Tibial nerve (tissue), 4 donors: ENCODE measurements around the gene CELSR1. TPM values are rescaled to one million over a fixed set of nuclear protein-coding genes. Genes with fewer than 3 reads are reported as not detected.
A peak's percentile ranks its signal among the peaks of the same experiment; 100 is the strongest.

Experiments
- DNase-seq, 2 donors: peaks; one replicate each; pipeline ENCODE4 v3.0.0-alpha.2; 2019; ENCODE audit warnings: low spot score in 2 of 2
- H3K27ac ChIP-seq, 4 donors: fragments of 200-600 bp; sonication (generic) in 3 of 4; one replicate each; pipeline ENCODE4 v1.5.1; 2017 to 2019; ENCODE audit warnings: mild to moderate bottlenecking in 1 of 4
- H3K27me3 ChIP-seq, 2 donors: fragments of 200-600 bp; sonication (generic) in 1 of 2; one replicate each; pipeline versions ENCODE4 v1.5.1 to v1.6.0; 2017 to 2019
- H3K36me3 ChIP-seq, 3 donors: fragments of 200-600 bp; sonication (generic); one replicate each; pipeline ENCODE4 v1.5.1; 2018 to 2019
- H3K4me1 ChIP-seq, 4 donors: fragments of 200-600 bp; sonication (generic) in 3 of 4; one replicate each; pipeline ENCODE4 v1.5.1; 2017 to 2019
- H3K4me3 ChIP-seq, 4 donors: fragments of 200-600 bp; sonication (generic) in 3 of 4; one replicate each; pipeline ENCODE4 v1.5.1; 2017 to 2019; ENCODE audit warnings: mild to moderate bottlenecking in 1 of 4, moderate library complexity in 1 of 4
- H3K9me3 ChIP-seq, 4 donors: fragments of 200-600 bp; sonication (generic) in 3 of 4; one replicate each; pipeline ENCODE4 v1.5.1; 2017 to 2019
- EP300 ChIP-seq, 2 donors: sonication (generic); formaldehyde crosslinking; IDR thresholded peaks; one replicate each; pipeline ENCODE4 v1.6.1; 2017; ENCODE audit warnings: antibody characterized with exemption in 2 of 2, mild to moderate bottlenecking in 1 of 2
- POLR2A ChIP-seq, 2 donors: fragments of 450-650 bp; IDR thresholded peaks; one replicate each; pipeline ENCODE4 v1.6.1; 2017; ENCODE audit warnings: antibody characterized with exemption in 2 of 2, mild to moderate bottlenecking in 2 of 2, moderate library complexity in 2 of 2
- WGBS, 2 donors: methylation state at CpG; one replicate each; pipeline ENCODE4 v1.1.5; 2018; 5-methylcytosine and 5-hydroxymethylcytosine counted together
- total RNA-seq, 4 donors: library from RNA; depleted of rRNA; stranded (reverse); fragments of >200 nt; gene quantifications; one replicate each; pipeline ENCODE4 v1.1.0, GENCODE V29; 2016
- TF ChIP-seq, protein P1 (sequence below), 5 experiments: fragments of 200-600 bp in 3 of 5; fragments of 450-650 bp in 2 of 5; sonication (generic) in 3 of 5; IDR thresholded peaks; one replicate each; pipeline ENCODE4 v1.5.1; 2016 to 2019; ENCODE audit warnings: antibody characterized with exemption in 5 of 5, mild to moderate bottlenecking in 3 of 5, moderate library complexity in 2 of 5

Gene CELSR1
- total RNA-seq, 4 donors from 2014 or later: 1.0 to 5.9 (median 2.6) TPM

DNA sequence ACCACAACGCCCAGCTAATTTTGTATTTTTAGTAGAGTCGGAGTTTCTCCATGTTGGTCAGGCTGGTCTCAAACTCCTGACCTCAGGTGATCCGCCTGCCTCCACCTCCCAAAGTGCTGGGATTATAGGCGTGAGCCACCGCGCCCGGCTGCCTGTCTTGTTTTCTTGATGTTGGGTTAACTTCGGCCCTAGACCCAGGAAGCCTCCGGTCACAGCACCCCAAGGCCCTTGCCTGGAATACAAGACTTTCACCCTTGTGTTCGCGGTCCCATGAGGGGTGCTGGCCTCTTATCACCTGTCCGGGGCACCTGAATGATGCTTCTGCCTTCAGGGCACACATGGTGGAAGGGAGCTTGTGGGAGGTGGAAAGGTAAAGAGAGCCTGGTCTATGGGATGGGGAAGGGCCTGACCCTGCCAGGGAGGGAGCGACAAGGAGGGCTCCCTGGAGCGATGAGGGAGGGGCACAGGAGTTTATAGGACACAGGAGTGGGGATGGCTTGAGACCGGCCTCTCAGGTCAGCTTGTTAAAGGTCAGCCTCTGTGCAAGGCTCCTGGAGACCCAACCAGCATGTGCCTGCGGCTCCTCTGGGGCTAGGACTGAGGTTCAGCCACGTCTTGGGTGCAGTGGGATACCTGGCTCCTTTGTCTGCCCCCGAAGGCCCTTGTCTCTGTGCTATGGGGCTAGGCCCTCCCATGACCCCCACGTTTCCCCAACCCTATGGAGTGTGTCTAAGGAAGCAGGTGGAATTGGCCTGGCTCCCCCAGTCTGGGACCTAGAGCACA, 48.1 kb upstream of the CELSR1 start:
- peaks cover 0 to 72% (median 27%) of the 10 kb centered on the region in 4 donors for H3K4me1 ChIP-seq
- 91 to 93% methylated on average over 17 to 19 of the region's 19 CpGs for WGBS, 2 donors
- no peak for DNase-seq

DNA sequence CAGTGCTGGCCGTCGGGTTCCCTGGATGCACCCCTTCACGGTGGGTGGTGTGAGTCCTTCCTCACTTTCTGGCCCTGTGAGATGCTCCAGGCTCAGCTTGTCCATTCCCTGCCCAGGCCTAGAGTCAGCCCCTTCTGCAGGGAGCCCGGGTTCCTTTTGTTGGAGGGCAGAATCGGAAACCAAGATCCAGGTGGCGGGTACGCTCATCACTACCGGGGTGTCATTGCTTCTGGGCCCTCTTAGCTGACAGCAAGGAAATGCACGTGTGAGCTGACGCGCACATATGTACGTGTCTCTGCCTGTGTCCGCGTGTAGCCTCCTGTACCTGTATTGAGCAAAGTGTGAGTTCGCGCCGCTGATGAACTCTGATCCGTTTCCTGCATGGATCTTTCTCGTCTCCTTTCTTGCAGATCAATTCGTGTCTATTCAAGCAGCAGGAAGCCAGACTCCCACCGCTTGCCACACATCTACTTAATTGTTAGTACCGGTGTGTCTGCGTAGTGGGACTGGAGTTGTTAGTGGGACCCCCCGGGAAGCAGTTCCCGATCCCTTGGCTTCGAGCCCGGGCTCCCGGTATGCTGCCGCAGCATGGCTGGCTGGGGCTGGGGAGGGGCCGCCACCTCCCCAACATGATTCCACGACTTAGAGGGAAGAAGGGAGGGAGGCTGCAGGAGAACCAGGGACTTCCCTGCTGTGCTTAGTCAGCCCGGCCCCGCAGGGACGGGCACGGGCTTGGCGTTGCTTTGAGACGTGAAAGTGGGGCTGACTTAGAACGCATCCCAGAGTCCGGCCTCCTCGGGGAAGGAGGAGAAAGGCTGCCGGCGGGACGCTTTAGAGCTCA, 46.9 kb upstream of the CELSR1 start:
- TF ChIP-seq, protein P1, sequence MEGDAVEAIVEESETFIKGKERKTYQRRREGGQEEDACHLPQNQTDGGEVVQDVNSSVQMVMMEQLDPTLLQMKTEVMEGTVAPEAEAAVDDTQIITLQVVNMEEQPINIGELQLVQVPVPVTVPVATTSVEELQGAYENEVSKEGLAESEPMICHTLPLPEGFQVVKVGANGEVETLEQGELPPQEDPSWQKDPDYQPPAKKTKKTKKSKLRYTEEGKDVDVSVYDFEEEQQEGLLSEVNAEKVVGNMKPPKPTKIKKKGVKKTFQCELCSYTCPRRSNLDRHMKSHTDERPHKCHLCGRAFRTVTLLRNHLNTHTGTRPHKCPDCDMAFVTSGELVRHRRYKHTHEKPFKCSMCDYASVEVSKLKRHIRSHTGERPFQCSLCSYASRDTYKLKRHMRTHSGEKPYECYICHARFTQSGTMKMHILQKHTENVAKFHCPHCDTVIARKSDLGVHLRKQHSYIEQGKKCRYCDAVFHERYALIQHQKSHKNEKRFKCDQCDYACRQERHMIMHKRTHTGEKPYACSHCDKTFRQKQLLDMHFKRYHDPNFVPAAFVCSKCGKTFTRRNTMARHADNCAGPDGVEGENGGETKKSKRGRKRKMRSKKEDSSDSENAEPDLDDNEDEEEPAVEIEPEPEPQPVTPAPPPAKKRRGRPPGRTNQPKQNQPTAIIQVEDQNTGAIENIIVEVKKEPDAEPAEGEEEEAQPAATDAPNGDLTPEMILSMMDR (IDR thresholded peaks at IDR 0.05): no peak
- TF ChIP-seq POLR2A (IDR thresholded peaks at IDR 0.05): no peak
- TF ChIP-seq EP300 (IDR thresholded peaks at IDR 0.05): no peak
- no peaks in the 10 kb centered on the region for H3K9me3 ChIP-seq
- no peak overlapping the region for H3K4me3 ChIP-seq
- no peak for DNase-seq
- H3K36me3 ChIP-seq: no peaks in the 10 kb centered on the region
- no peaks in the 10 kb centered on the region for H3K27me3 ChIP-seq
- 55 to 61% methylated on average over 43 of the region's 43 CpGs for WGBS, 2 donors
- H3K27ac ChIP-seq: peak overlapping the region in 1 of 4 donors; percentile 67
- H3K4me1 ChIP-seq: peaks cover 0 to 72% (median 36%) of the 10 kb centered on the region in 4 donors

More for the DNA sequence above, 48.1 kb upstream of the CELSR1 start:
- H3K4me3 ChIP-seq: no peak overlapping the region
- H3K36me3 ChIP-seq: no peaks in the 10 kb centered on the region
- TF ChIP-seq, protein P1 (IDR thresholded peaks at IDR 0.05): no peak
- no peak for TF ChIP-seq EP300 (IDR thresholded peaks at IDR 0.05)
- no peak for TF ChIP-seq POLR2A (IDR thresholded peaks at IDR 0.05)
- H3K27me3 ChIP-seq: no peaks in the 10 kb centered on the region
- no peaks in the 10 kb centered on the region for H3K9me3 ChIP-seq
- H3K27ac ChIP-seq: peak overlapping the region in 1 of 4 donors; percentile 81

DNA sequence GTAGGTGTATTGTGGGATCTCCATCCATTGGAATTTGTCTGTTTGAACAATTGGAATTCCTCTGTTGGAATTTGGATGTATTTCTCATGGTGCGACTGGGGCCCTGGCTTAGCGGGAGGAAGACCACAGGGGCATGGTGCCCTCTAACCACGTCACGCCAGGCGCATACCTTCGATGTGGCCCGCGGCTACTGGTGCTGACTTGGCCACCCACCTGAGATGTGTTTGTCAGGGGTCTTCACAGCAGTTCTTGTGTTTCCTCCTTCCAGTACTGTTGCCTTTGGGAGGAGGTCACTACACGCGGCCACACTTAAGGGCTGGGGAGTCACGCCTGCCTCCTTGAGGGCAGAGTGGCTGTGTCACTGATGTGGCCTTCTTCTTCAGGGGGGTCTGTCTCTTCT, 46.2 kb upstream of the CELSR1 start:
- Histone ChIP-seq H3K36me3 (no peaks in the 10 kb centered on the region), H3K4me1 (peaks cover 0 to 76% (median 41%) of the 10 kb centered on the region in 4 donors), H3K9me3 (no peaks in the 10 kb centered on the region), H3K27me3 (no peaks in the 10 kb centered on the region), H3K4me3 (no peak overlapping the region), H3K27ac (peak overlapping the region in 1 of 4 donors; percentile 25)
- 93 to 95% methylated on average over 11 of the region's 11 CpGs for WGBS, 2 donors
- peak in 1 of 2 donors; percentile 3 for DNase-seq
- TF ChIP-seq POLR2A (IDR thresholded peaks at IDR 0.05): no peak

DNA sequence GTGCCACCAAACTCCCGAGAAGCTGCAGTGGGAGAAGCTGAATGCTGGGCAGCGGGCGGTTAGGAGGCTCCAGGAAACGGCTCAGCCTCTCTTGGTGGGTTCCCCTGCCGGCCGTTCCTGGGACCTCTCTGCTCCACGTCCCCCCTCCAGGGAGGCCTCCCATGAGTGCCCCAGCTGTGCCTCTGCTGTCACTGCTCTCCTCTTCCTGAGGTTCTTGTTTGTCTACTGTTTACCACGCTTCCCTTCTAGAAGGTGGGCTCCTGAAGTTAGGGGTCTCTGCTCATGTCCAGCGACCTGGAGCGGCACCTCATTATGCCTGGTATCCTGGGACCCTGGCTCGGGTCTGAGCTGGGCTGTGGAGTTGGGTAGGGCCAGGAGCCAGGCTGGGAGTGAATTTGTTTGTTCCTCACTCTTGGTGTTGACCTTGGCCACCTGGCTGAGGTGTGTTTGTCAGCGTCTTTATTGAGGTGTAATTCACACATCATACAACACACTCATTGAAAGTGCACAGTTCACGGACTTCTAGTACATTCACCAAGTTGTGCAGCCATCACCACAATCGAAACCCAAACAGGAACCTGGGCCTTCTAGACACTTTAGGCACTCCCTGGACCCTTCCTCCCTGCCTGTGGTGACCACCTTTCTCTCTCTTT, 45.0 kb upstream of the CELSR1 start:
- peak overlapping the region in 2 of 4 donors; percentile 51 to 59 for H3K27ac ChIP-seq
- WGBS, 2 donors: 82 to 85% methylated on average over 13 to 14 of the region's 14 CpGs
- peaks cover 0 to 74% (median 43%) of the 10 kb centered on the region in 4 donors for H3K4me1 ChIP-seq
- DNase-seq: peak in 1 of 2 donors; percentile 3
- no peaks in the 10 kb centered on the region for H3K9me3 ChIP-seq
- TF ChIP-seq, protein P1 (IDR thresholded peaks at IDR 0.05): no peak
- no peak for TF ChIP-seq POLR2A (IDR thresholded peaks at IDR 0.05)
- TF ChIP-seq EP300 (IDR thresholded peaks at IDR 0.05): no peak
- no peak overlapping the region for H3K4me3 ChIP-seq
- H3K27me3 ChIP-seq: no peaks in the 10 kb centered on the region
- H3K36me3 ChIP-seq: no peaks in the 10 kb centered on the region

DNA sequence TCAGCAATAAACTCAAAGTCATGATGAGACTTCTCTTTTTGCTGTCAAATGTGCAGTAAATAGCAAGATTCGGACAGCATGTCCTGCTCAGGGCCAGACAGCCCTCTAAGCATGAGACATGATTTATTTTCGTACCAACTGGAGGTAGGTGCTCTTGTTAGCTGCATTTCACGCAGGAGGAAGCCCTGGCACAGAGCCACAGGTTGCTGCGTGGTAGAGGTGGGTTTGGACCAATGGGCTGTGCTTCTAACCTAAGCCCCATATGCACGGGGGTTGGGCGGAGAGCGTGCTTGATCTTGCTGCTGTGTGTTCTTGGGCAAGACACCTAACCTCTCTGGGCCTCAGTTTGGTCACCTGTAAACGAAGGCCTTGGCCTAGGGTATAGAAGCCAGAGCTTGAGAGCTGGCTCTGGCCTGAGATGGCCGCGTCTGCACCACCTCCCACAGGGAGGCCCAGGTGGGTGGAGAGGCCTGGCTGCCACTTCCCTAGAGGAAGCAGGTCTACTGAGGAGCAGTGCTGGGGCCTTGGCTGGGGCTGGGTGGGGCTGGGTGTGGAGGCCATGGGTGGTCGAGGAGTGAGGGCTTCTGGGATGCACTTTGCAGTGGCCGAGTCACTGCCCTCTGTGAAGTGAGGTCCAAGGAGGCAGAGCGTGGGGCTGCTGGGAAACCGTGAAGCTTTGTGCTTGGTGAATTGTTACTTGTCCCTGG, 44.3 kb upstream of the CELSR1 start:
- Histone ChIP-seq H3K27me3 (no peaks in the 10 kb centered on the region), H3K4me1 (peaks cover 0 to 67% (median 39%) of the 10 kb centered on the region in 4 donors), H3K27ac (peak overlapping the region in 2 of 4 donors; percentile 41 to 59), H3K36me3 (no peaks in the 10 kb centered on the region), H3K9me3 (no peaks in the 10 kb centered on the region), H3K4me3 (no peak overlapping the region)
- 79 to 84% methylated on average over 13 to 14 of the region's 14 CpGs for WGBS, 2 donors
- peak in 1 of 2 donors; percentile 4 for DNase-seq
- TF ChIP-seq, protein P1 (IDR thresholded peaks at IDR 0.05): no peak
- no peak for TF ChIP-seq POLR2A (IDR thresholded peaks at IDR 0.05)
- no peak for TF ChIP-seq EP300 (IDR thresholded peaks at IDR 0.05)
